K562 treated with DMSO at 1 percent for 4 hours (cell line): ENCODE results near the gene CCDC74A. TPM values are rescaled to one million over a fixed set of nuclear protein-coding genes. Genes with fewer than 3 reads are reported as not detected.

Source experiments
- total RNA-seq: library from RNA; unstranded; fragments of 300-600 nt; gene quantifications from 2 replicates; pipeline ENCODE4 v1.2.3, GENCODE V29; 2022; ENCODE audit not compliant: insufficient read depth

CCDC74A gene
- total RNA-seq, result 15.0 and 16.6 TPM in 2 replicates

DNA sequence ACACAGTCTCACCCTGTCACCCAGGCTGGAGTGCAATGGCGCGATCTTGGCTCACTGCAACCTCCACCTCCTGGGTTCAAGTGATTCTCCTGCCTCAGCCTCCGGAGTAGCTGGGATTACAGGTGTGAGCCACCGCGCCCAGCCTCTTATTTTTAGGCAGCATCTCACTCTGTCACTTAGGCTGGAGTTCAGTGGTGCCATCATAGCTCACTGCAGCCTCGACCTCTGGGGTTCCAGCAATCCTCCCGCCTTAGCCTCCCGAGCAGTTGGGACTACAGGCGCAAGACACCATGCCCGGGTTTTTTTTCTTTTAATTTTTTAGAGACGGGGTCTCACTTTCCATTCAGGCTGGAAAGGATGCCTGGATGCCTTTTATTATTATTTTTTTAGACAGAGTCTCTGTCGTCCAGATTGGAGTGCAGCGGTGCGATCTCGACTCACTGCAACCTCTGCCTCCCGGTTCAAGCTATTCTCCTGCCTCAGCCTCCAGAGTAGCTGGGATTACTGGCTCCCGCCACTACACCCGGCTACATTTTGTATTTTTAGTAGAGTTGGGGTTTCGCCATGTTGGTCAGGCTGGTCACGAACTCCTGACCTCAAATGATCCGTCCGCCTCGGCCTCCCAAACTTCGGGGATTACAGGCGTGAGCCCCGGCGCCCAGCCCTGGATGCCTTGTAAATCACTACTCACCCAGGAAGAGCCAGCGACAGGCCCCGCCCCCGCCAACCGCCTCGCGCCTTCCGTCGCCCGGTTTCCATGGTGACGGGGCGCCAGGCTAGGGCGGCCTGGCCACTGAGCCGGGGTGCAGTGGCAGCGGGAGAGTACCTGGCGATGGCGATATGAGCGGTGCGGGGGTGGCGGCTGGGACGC lies at the start of gene CCDC74A:
Gene CCDC74A, plus strand, starts transcription at position 758 of the 871 bp plus-strand sequence. Its CDS starts 83 bp downstream, at position 841.

DNA sequence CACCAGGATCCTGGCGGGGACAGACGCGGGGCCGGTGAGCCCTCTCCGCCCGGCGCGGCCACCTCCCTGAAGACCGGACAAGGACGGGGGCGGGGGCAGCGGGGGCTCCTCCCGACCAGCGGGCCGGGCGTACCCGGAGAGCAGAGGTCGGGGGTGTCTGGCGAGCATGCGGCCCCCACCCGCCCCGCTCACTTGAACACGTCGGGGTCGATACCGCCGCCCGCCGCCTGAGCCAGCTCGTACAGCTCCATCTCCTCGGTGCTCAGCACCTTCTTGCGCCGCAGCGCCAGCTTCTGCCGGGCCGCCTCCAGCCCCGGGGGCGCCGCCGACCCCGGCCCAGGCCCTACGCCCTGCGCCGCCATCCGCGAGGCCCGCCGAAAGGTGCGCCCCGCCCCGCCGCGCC lies 35.7 kb upstream of the CCDC74A start, which contains the start of gene MZT2A:
Gene MZT2A, minus strand, starts transcription at position 383 of the 403 bp plus-strand sequence. Its CDS starts 21 bp downstream, at position 362.

Other genes with a start within 250 kb of the CCDC74A start
- gene RAB6D, start 163.7 kb upstream of the CCDC74A start, total RNA-seq, result not detected in 2 replicates
- not detected in 2 replicates for gene TUBA3D, start 51.8 kb upstream of the CCDC74A start, total RNA-seq
- 357 and 526 TPM in 2 replicates for gene MZT2A, start 35.5 kb upstream of the CCDC74A start, total RNA-seq